Measurements from ENCODE around the gene MLLT3. TPM values are rescaled to one million over a fixed set of nuclear protein-coding genes. Genes with fewer than 3 reads are reported as not detected.
"Not testable (repeated sequence)": the region's sequence is repeated elsewhere in the genome, so short reads cannot be mapped to it uniquely, and the experiment has no call there.

The MLLT3 gene
- total RNA-seq, result 10 to 100 TPM; 70.2 to 74.7 TPM

DNA sequence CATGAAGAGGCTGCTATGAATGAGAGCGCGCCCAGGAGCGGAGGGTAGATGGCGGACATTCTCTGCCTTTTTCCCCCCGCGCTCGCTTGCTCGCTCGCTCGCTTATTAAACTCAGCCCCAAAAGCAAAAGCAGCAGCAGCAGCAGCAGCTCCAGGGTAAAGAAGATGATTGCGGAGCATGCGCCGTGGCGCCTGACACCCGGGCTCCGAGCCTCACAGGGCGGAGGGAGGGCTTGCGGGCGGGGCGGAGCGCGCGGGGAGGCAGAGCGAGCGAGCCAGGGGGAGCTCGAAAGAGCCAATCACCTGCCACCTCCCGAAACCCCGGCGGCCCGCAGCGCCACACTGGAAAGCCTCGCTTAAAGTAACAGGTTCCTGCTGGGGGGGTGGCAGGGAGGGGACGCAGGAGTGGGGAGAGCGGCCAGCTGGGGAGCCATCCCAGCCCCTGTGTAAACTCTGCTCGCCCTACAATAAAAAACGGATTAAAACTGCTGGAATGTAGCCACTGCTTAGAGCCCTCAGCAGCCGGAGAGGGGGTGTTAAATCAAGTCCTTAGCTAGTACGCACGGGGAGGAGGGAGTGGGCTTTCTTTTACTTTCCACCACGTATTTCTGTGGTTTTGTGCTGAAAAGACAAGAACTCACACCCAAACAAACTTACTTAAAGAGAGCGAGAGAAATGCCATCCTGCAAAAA lies at the start of gene MLLT3:
Gene MLLT3, minus strand, starts transcription at position 170 of the 691 bp plus-strand sequence.
- H3K4me3 Mint-ChIP-seq, result peak within 1 kb of the TSS; percentile 89
- DNase-seq, result peak; percentile 97
- H3K4me1 Mint-ChIP-seq, result peaks cover 46% of the 10 kb centered on the region
- H3K27me3 Mint-ChIP-seq, result no peaks in the 10 kb centered on the region
- peak within 1 kb of the TSS; percentile 98 for H3K27ac Mint-ChIP-seq
- H3K9me3 Mint-ChIP-seq, result no peaks in the 10 kb centered on the region
- H3K36me3 Mint-ChIP-seq (ENCODE audit: low read depth), result peaks cover 30% of the 10 kb centered on the region
- POLR2A ChIA-PET, result interaction anchor here (0.5 to 1.8 kb wide), 10 partner anchors 18 to 623 kb away, joined by 3 to 12 read pairs (median 3); no protein-coding TSS in a partner anchor
- CTCF ChIA-PET, result interaction anchor here (0.6 to 1.7 kb wide), 10 partner anchors 10 to 319 kb away, joined by 3 to 4 read pairs (median 4); partner anchors contain the start of gene FOCAD

DNA sequence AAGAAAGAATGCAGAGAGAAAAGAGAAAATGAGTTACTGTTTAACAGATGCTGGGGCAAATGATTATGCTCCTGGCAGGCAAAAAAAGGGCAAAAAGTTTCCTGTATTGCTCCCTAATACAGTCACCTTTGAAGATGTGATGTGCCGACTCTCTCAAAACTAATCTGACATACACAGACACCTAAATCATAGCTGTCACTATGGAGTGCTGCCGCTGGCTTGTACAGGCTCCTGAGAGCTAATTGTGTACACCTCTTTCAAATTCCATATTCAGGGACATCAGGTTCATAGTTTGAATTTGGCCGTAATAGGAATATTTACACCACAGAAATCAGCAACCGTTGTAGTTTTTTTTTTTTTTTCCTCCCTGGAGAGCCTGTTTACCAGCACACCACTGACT lies 49.3 kb upstream of the MLLT3 start:
- Mint-ChIP-seq H3K27ac (no peak overlapping the region), H3K36me3 (ENCODE audit: low read depth) (no peaks in the 10 kb centered on the region), H3K4me1 (no peaks in the 10 kb centered on the region), H3K9me3 (no peaks in the 10 kb centered on the region), H3K4me3 (no peak overlapping the region), H3K27me3 (peaks cover 3% of the 10 kb centered on the region)
- DNase-seq, result no peak
- CTCF ChIA-PET, result interaction anchor here (0.6 to 1.5 kb wide), 2 partner anchors 9 to 210 kb away, joined by 4 to 9 read pairs; no protein-coding TSS in a partner anchor
- POLR2A ChIA-PET, result no interaction called here

DNA sequence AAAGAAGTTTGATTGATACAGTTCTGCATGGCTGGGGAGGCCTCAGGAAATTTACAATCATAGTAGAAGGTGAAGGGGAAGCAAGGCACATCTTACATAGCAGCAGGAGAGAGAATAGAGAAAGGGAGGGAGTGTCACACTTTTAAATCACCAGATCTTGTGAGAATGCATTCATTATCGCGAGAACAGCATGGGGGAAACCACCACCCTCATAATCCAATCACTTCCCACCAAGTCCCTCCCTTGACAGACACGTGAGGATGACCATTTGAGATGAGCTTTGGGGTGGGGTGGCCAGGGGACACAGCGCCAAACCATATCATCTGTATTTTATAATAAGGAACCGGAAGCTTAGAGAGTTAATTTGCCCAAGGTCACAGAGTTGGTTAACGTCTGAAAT lies 48.1 kb upstream of the MLLT3 start:
- no peak for DNase-seq
- H3K9me3 Mint-ChIP-seq, result no peaks in the 10 kb centered on the region
- ChIA-PET CTCF (no interaction called here), POLR2A (no interaction called here)
- H3K27ac Mint-ChIP-seq, result no peak overlapping the region
- H3K4me1 Mint-ChIP-seq, result no peaks in the 10 kb centered on the region
- H3K4me3 Mint-ChIP-seq, result no peak overlapping the region
- H3K36me3 Mint-ChIP-seq (ENCODE audit: low read depth), result no peaks in the 10 kb centered on the region
- H3K27me3 Mint-ChIP-seq, result peaks cover 3% of the 10 kb centered on the region

DNA sequence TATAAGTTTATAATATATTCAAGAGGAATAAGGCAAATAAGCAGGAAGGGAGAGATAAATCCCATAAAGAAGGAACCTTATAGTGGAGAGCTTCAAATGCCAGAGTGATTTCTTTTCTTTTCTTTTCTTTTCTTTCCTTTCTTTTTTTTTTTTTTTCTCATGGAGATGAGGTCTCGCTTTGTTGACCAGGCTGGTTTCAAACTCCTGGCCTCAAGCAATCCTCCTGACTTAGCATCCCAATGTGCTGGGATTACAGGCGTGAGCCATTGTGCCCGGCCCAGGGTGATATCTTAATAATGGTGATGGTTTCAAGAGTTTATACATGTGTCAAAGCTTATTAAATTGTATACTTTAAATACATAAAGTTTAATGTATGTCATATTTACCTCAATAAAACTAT lies 42.2 kb upstream of the MLLT3 start:
- no peaks in the 10 kb centered on the region for H3K9me3 Mint-ChIP-seq
- DNase-seq, result no peak
- POLR2A ChIA-PET, result no interaction called here
- H3K27ac Mint-ChIP-seq, result no peak overlapping the region
- no peak overlapping the region for H3K4me3 Mint-ChIP-seq
- peaks cover 2% of the 10 kb centered on the region for H3K4me1 Mint-ChIP-seq
- CTCF ChIA-PET, result interaction anchor here (0.6 to 1.4 kb wide), 2 partner anchors 20 to 307 kb away, joined by 3 read pairs; partner anchors contain the start of gene FOCAD
- no peaks in the 10 kb centered on the region for H3K36me3 Mint-ChIP-seq (ENCODE audit: low read depth)
- H3K27me3 Mint-ChIP-seq, result peaks cover 8% of the 10 kb centered on the region

DNA sequence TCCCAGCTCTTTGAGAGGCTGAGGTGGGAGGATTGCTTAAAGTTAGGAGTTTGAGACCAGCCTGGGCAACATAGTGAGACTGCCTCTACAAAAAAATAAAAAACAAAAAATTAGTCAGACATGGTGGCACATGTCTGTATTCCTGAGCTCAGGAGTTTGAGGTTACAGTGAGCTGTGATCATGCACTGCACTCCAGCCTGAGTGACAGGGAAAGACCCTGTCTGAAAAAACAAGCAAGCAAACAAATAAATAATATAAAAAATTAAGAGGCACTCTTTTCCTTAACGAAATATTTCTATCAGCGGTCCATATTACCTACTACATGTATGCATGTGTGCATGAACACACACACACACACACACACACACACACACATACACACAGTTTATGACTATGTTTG lies 40.8 kb upstream of the MLLT3 start:
- DNase-seq, result no peak
- Mint-ChIP-seq H3K27ac (no peak overlapping the region), H3K4me1 (peaks cover 2% of the 10 kb centered on the region), H3K9me3 (no peaks in the 10 kb centered on the region), H3K27me3 (peaks cover 8% of the 10 kb centered on the region), H3K4me3 (no peak overlapping the region), H3K36me3 (ENCODE audit: low read depth) (no peaks in the 10 kb centered on the region)
- CTCF ChIA-PET, result interaction anchor here (0.7 to 1.1 kb wide), 2 partner anchors 17 to 77 kb away, joined by 3 read pairs; no protein-coding TSS in a partner anchor
- POLR2A ChIA-PET, result no interaction called here

DNA sequence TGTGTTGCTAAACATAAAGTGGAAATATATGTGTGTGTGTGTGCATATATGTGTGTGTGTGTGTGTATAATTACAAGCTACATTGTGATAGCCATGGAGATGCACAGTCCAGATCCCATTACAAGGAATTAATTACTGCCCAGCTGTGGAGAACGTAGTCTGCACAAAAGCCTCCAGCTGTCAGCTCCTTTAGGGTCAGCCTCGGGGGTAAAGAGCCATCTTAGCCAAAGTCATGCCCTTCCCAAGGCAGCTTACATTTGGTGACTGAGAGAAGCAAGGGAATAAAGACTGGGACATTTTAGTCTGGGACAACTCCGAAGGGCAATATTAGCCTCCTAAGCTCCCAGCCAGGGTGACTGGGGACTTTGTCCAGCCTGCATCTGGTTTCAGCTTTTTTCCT lies 39.9 kb upstream of the MLLT3 start:
- POLR2A ChIA-PET, result no interaction called here
- H3K4me1 Mint-ChIP-seq, result peaks cover 2% of the 10 kb centered on the region
- DNase-seq, result no peak
- no peaks in the 10 kb centered on the region for H3K36me3 Mint-ChIP-seq (ENCODE audit: low read depth)
- no peak overlapping the region for H3K4me3 Mint-ChIP-seq
- no peak overlapping the region for H3K27ac Mint-ChIP-seq
- CTCF ChIA-PET, result interaction anchor here (1.1 kb wide), 1 partner anchor 18 kb away, joined by 3 read pairs; no protein-coding TSS in a partner anchor
- H3K27me3 Mint-ChIP-seq, result peaks cover 5% of the 10 kb centered on the region
- H3K9me3 Mint-ChIP-seq, result no peaks in the 10 kb centered on the region

DNA sequence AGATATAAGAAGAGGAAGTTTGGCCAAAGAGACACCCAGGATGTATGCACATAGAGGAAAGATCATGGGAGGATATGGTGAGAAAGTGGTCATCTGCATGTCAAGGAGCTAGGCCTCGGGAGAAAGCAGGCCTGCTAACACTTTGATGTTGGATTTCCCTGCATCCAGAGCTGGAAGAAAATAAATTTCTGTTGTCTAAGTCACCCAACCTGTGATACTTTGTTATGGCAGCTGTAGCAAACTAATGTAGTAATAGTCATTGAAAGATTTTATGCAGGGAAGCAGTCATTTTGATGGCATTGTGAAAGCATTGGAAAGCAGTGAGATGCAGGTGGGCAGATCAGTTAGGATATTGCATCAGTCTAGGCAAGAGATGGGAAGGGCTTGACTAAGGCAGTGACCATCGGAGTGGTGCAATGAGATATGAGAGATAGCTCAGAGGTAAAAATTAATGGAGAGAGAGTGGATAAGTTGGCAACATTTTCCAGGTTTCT lies 37.2 kb upstream of the MLLT3 start:
- peaks cover 5% of the 10 kb centered on the region for H3K27me3 Mint-ChIP-seq
- no peak overlapping the region for H3K4me3 Mint-ChIP-seq
- no peaks in the 10 kb centered on the region for H3K36me3 Mint-ChIP-seq (ENCODE audit: low read depth)
- POLR2A ChIA-PET, result no interaction called here
- no peaks in the 10 kb centered on the region for H3K9me3 Mint-ChIP-seq
- CTCF ChIA-PET, result interaction anchor here (0.6 to 1.5 kb wide), 2 partner anchors 37 to 359 kb away, joined by 3 to 4 read pairs; partner anchors contain the start of gene MLLT3
- H3K4me1 Mint-ChIP-seq, result peaks cover 4% of the 10 kb centered on the region
- no peak overlapping the region for H3K27ac Mint-ChIP-seq
- no peak for DNase-seq

DNA sequence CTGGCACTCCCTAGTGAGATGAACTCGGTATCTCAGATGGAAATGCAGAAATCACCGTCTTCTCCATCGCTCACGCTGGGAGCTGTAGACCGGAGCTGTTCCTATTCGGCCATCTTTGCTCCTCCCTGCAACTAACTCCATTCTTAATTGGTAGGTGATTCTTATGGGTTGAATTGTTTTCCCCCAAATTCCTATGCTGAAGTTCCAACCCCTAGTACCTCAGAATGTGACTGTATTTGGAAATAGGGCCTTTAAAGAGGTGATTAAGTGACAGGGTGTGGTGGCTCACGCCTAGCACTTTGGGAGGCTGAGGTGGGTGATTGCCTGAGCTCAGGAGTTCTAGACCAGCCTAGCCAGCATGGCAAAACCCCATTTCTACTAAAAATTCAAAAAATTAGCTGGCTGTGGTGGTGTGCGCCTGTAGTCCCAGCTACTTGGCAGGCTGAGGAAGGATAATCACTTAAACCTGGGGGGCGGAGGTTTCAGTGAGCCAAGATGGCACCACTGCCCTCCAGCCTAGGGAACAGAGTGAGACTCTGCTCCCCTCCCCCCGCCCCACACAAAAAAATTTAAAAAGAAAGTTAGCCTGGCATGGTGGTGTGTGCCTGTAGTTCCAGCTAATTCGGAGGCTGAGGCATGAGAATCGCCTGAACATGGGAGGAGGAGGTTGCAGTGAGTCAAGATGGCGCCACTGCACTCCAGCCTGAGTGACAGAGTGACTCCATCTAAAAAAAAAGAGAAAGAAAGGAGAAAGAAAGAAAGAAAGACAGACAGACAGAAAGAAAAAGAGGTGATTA lies 36.6 kb upstream of the MLLT3 start:
- POLR2A ChIA-PET, result no interaction called here
- Mint-ChIP-seq H3K27me3 (peaks cover 5% of the 10 kb centered on the region), H3K4me3 (no peak overlapping the region), H3K27ac (no peak overlapping the region), H3K4me1 (peaks cover 4% of the 10 kb centered on the region), H3K36me3 (ENCODE audit: low read depth) (no peaks in the 10 kb centered on the region), H3K9me3 (no peaks in the 10 kb centered on the region)
- no peak for DNase-seq
- CTCF ChIA-PET, result interaction anchor here (0.6 to 1.5 kb wide), 2 partner anchors 37 to 359 kb away, joined by 3 to 4 read pairs; partner anchors contain the start of gene MLLT3

DNA sequence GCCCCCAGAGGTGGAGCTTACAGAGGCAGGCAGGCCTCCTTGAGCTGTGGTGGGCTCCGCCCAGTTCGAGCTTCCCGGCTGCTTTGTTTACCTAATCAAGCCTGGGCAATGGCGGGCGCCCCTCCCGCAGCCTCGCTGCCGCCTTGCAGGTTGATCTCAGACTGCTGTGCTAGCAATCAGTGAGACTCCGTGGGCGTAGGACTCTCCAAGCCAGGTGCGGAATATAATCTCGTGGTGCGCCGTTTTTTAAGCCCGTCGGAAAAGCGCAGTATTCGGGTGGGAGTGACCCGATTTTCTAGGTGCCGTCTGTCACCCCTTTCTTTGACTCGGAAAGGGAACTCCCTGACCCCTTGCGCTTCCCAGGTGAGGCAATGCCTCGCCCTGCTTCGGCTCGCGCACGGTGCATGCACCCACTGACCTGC lies 36.0 kb upstream of the MLLT3 start:
- H3K4me1 Mint-ChIP-seq; H3K4me3 Mint-ChIP-seq; H3K27ac Mint-ChIP-seq; H3K27me3 Mint-ChIP-seq; H3K36me3 Mint-ChIP-seq (ENCODE audit: low read depth); POLR2A ChIA-PET; H3K9me3 Mint-ChIP-seq: not testable (repeated sequence)
- peak; percentile 35 for DNase-seq
- CTCF ChIA-PET, result interaction anchor here (1.5 kb wide), 1 partner anchor 36 kb away, joined by 4 read pairs; the partner anchor contains the start of gene MLLT3

DNA sequence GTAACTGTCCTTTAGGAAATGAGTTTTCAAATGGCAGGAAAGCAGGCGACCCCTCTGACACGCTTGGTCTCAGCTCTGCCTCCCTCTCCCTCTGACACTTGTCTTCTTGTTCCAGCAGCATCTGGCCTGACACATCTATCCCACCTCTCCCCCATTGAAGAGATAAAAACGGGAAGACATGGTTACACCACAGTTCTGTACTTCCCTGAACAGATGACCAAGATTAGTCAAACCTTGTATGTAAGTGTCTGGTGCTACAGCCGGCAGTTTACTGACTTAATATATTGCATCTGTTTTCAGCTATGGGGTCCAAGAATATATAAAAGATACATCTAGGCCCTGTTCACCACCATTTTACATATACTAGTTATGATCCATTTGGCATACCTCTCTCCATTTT lies 29.6 kb upstream of the MLLT3 start:
- peaks cover 6% of the 10 kb centered on the region for H3K27me3 Mint-ChIP-seq
- ChIA-PET CTCF (interaction anchor here (1.0 kb wide), 1 partner anchor 12 kb away, joined by 4 read pairs; no protein-coding TSS in a partner anchor), POLR2A (no interaction called here)
- H3K36me3 Mint-ChIP-seq (ENCODE audit: low read depth), result no peaks in the 10 kb centered on the region
- H3K4me3 Mint-ChIP-seq, result no peak overlapping the region
- H3K9me3 Mint-ChIP-seq, result no peaks in the 10 kb centered on the region
- no peak overlapping the region for H3K27ac Mint-ChIP-seq
- H3K4me1 Mint-ChIP-seq, result peaks cover 2% of the 10 kb centered on the region
- no peak for DNase-seq

DNA sequence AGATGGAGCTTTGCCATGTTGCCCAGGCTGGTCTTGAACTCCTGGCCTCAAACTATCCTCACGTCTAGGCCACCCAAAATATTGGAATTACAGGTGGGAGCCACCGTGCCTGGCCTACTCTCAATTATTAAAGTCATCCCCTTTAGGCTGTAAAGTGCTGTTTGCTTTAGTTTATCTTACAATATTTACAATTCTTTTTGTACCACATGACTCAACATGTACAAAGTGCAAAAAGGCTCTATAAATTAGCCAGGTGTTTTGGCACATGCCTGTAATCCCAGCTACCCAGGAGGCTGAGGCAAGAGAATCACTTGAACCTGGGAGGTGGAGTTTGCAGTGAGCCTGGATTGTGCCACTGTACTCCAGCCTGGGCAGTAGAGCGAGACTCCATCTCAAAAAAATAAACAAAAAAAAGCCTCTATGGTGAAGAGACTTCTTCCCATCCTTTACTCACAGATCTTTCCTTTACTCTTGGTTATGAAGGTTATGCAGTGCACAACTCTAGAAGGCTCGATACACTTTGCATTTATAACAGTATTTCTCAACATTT lies 28.5 kb upstream of the MLLT3 start:
- H3K9me3 Mint-ChIP-seq, result no peaks in the 10 kb centered on the region
- no peaks in the 10 kb centered on the region for H3K36me3 Mint-ChIP-seq (ENCODE audit: low read depth)
- no peak for DNase-seq
- no peak overlapping the region for H3K27ac Mint-ChIP-seq
- H3K4me3 Mint-ChIP-seq, result no peak overlapping the region
- peaks cover 2% of the 10 kb centered on the region for H3K4me1 Mint-ChIP-seq
- ChIA-PET CTCF (interaction anchor here (0.6 kb wide), 1 partner anchor 661 kb away, joined by 3 read pairs; no protein-coding TSS in a partner anchor), POLR2A (no interaction called here)
- H3K27me3 Mint-ChIP-seq, result peaks cover 9% of the 10 kb centered on the region

DNA sequence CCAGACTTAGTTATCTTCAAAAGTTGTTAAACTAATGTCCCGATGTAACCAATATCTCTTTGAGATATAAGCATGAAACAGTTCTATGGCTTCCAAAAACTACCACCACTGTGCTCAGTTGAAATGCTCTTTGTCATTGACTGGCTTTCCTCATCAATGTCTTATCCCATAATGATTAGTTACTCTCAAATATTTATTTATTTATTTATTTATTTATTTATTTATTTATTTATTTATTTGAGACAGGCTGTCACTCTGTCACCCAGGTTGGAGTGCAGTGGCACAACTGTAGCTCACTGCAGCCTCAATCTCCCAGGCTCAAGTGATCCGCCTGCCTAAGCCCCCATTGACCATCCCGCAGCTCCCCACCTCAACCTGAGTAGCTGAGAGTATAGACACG lies 28.0 kb upstream of the MLLT3 start:
- ChIA-PET CTCF (interaction anchor here (0.6 kb wide), 1 partner anchor 660 kb away, joined by 3 read pairs; no protein-coding TSS in a partner anchor), POLR2A (no interaction called here)
- Mint-ChIP-seq H3K27me3 (peaks cover 9% of the 10 kb centered on the region), H3K36me3 (ENCODE audit: low read depth) (no peaks in the 10 kb centered on the region), H3K9me3 (no peaks in the 10 kb centered on the region), H3K4me3 (no peak overlapping the region), H3K4me1 (peaks cover 2% of the 10 kb centered on the region), H3K27ac (no peak overlapping the region)
- DNase-seq, result no peak

Measured in activated CD4-positive, alpha-beta T cell treated with anti-CD3 and anti-CD28 coated beads, Interleukin-2, amount 10 ng/mL, durations not matched to agents 7 days and 5 days (primary cell).